ENCODE measurements around the gene ATF1.
"Not testable (repeated sequence)": the region's sequence is repeated elsewhere in the genome, so short reads cannot be mapped to it uniquely, and the experiment has no call there.

The ATF1 gene

GRCh38 chr12:50806176-50806575, 42.3 kb downstream of the ATF1 start:
- no peak for DNase-seq

- DNase-seq: not testable (repeated sequence)
Observed at GRCh38 chr12:50809131-50809530, 45.2 kb downstream of the ATF1 start.

- DNase-seq: not testable (repeated sequence)
Observed at GRCh38 chr12:50814921-50815320, 51.0 kb downstream of the ATF1 start.

GRCh38 chr12:50820177-50820576, 56.3 kb downstream of the ATF1 start:
- no peak for DNase-seq

- no peak for DNase-seq
Observed at GRCh38 chr12:50822082-50822481, 58.2 kb downstream of the ATF1 start.

GRCh38 chr12:50823724-50824123, 59.8 kb downstream of the ATF1 start:
- not testable (repeated sequence) for DNase-seq

- no peak for DNase-seq
Observed at GRCh38 chr12:50824914-50825313, 61.0 kb downstream of the ATF1 start.

- DNase-seq: no peak
Observed at GRCh38 chr12:50825372-50825838, 61.5 kb downstream of the ATF1 start.

- DNase-seq: no peak
Observed at GRCh38 chr12:50828121-50828520, 64.2 kb downstream of the ATF1 start.

GRCh38 chr12:50828886-50829285, 65.0 kb downstream of the ATF1 start:
- DNase-seq: no peak

GRCh38 chr12:50833801-50834200, 69.9 kb downstream of the ATF1 start:
- not testable (repeated sequence) for DNase-seq

GRCh38 chr12:50839042-50839441, 75.1 kb downstream of the ATF1 start:
- DNase-seq: no peak

- no peak for DNase-seq
Observed at GRCh38 chr12:50840809-50841487, 77.0 kb downstream of the ATF1 start.

GRCh38 chr12:50841716-50842531, 78.0 kb downstream of the ATF1 start:
- no peak for DNase-seq

GRCh38 chr12:50842637-50843493, 79.0 kb downstream of the ATF1 start, which contains the start of gene TMPRSS12:
TMPRSS12 (plus strand) TSS chr12:50842926; CDS start chr12:50842965, 39 bp downstream.
- no peak for DNase-seq

GRCh38 chr12:50845021-50845647, 81.2 kb downstream of the ATF1 start:
- DNase-seq: no peak

GRCh38 chr12:50848963-50849362, 85.1 kb downstream of the ATF1 start:
- DNase-seq: no peak

- DNase-seq: not testable (repeated sequence)
Observed at GRCh38 chr12:50855218-50855617, 91.3 kb downstream of the ATF1 start.

- not testable (repeated sequence) for DNase-seq
Observed at GRCh38 chr12:50855679-50856078, 91.8 kb downstream of the ATF1 start.

- DNase-seq: no peak
Observed at GRCh38 chr12:50859621-50860310, 95.9 kb downstream of the ATF1 start.

GRCh38 chr12:50862316-50862715, 98.4 kb downstream of the ATF1 start:
- DNase-seq: no peak

- no peak for DNase-seq
Observed at GRCh38 chr12:50865266-50865665, 101.4 kb downstream of the ATF1 start.
